T-helper 2 cell (primary cell): ENCODE results near the gene PHC2.

Experiments used
- DNase-seq, 5 experiments: peaks; one replicate each; pipeline versions ENCODE4 v3.0.0 to v3.0.0-alpha.2; 2012 to 2022

The PHC2 gene

GRCh38 chr1:33348676-33349080 lies 82.2 kb downstream of the PHC2 start:
- peak in 1 of 5 experiments; percentile 36 for DNase-seq

- no peak for DNase-seq
Observed at GRCh38 chr1:33348194-33348593, 82.7 kb downstream of the PHC2 start.

- no peak for DNase-seq
Observed at GRCh38 chr1:33347650-33347992, 83.3 kb downstream of the PHC2 start.

GRCh38 chr1:33346927-33347649 lies 83.8 kb downstream of the PHC2 start:
- peak in 1 of 5 experiments; percentile 14 for DNase-seq

- DNase-seq: no peak
Observed at GRCh38 chr1:33346533-33346926, 84.4 kb downstream of the PHC2 start.

- DNase-seq: no peak
Observed at GRCh38 chr1:33344896-33345560, 85.9 kb downstream of the PHC2 start.

GRCh38 chr1:33343539-33343938 lies 87.4 kb downstream of the PHC2 start:
- DNase-seq: no peak

GRCh38 chr1:33342041-33342723 lies 88.7 kb downstream of the PHC2 start:
- DNase-seq: no peak

- no peak for DNase-seq
Observed at GRCh38 chr1:33341190-33341589, 89.7 kb downstream of the PHC2 start.

GRCh38 chr1:33339413-33339812 lies 91.5 kb downstream of the PHC2 start:
- no peak for DNase-seq

GRCh38 chr1:33338440-33339211 lies 92.3 kb downstream of the PHC2 start:
- no peak for DNase-seq

- no peak for DNase-seq
Observed at GRCh38 chr1:33338048-33338439, 92.9 kb downstream of the PHC2 start.

- DNase-seq: no peak
Observed at GRCh38 chr1:33337441-33337840, 93.5 kb downstream of the PHC2 start.

- DNase-seq: no peak
Observed at GRCh38 chr1:33336580-33336979, 94.3 kb downstream of the PHC2 start.

GRCh38 chr1:33335020-33335419 lies 95.9 kb downstream of the PHC2 start:
- peak in 1 of 5 experiments; percentile 5 for DNase-seq

- no peak for DNase-seq
Observed at GRCh38 chr1:33334081-33334552, 96.8 kb downstream of the PHC2 start.

GRCh38 chr1:33332881-33333280 lies 98.0 kb downstream of the PHC2 start:
- DNase-seq: no peak

- no peak for DNase-seq
Observed at GRCh38 chr1:33332357-33332789, 98.5 kb downstream of the PHC2 start.

GRCh38 chr1:33331444-33332356 lies 99.2 kb downstream of the PHC2 start:
- DNase-seq: no peak

- DNase-seq: no peak
Observed at GRCh38 chr1:33330906-33331305, 100.0 kb downstream of the PHC2 start.

GRCh38 chr1:33330361-33330890 lies 100.5 kb downstream of the PHC2 start:
- DNase-seq: no peak
